ENCODE data around the gene SLC39A9. TPM values are rescaled to one million over a fixed set of nuclear protein-coding genes. Genes with fewer than 3 reads are reported as not detected.
A peak's percentile ranks its signal among the peaks of the same experiment; 100 is the strongest.

SLC39A9 gene
- total and polyA plus RNA-seq, 2 of the 13 experiments (the other 11 are each of a cell fraction or from before 2014, with no cell fraction given): 46.6 to 69.5 TPM

- no TSS peak for BruUV-seq (replicated peaks)
- Histone ChIP-seq H3K36me3 (replicated peaks in 1 of 2; ENCODE audit: control insufficient read depth in 1 of 2, insufficient read depth in 2 of 2, low read length in 2 of 2) (peaks cover 5 to 22% of the 10 kb centered on the region in 2 experiments), H3K79me2 (ENCODE audit: insufficient read depth, low read length) (peaks cover 6% of the 10 kb centered on the region), H4K20me1 (ENCODE audit: insufficient read depth, low read length) (no peaks in the 10 kb centered on the region), H2AFZ (ENCODE audit: low read length) (no peak overlapping the region), H3K4me2 (ENCODE audit: low read depth, low read length) (no peak overlapping the region), H3K4me3 (replicated peaks in 1 of 3; ENCODE audit: insufficient read depth in 1 of 3, low read depth in 2 of 3, low read length in 3 of 3) (no peak overlapping the region), H3K9ac (ENCODE audit: insufficient read depth, low read depth, low read length) (no peak overlapping the region), H3K9me3 (ENCODE audit: low read length) (no peaks in the 10 kb centered on the region), H3K27me3 (ENCODE audit: control insufficient read depth in 1 of 2, insufficient read depth in 2 of 2, low read length in 2 of 2) (no peaks in the 10 kb centered on the region), H3K27ac (ENCODE audit: extremely low read length, insufficient read depth, low read length) (no peak overlapping the region), H3K4me1 (ENCODE audit: insufficient read depth, low read length) (no peaks in the 10 kb centered on the region)
- CTCF ChIA-PET (ENCODE audit: low intra/inter-chr PET ratio, low total read pairs): no interaction called here
- POLR2A ChIA-PET: no interaction called here
- ATAC-seq (no peak), FAIRE-seq (no peak), DNase-seq (ENCODE audit: low spot score) (no peak)
- no peak for TF ChIP-seq ZNF567 (CRISPR knock-in tag; IDR thresholded peaks at IDR 0.05; ENCODE audit: borderline replicate concordance)
- peak in 1 of 2 experiments; percentile 53; a peak in 1 of 4 replicates for TF ChIP-seq ATF4 (CRISPR knock-in tag; IDR thresholded peaks at IDR 0.05)
- in situ Hi-C loops (cut with HindIII; ENCODE audit: extremely low pct_ligation_motif_present, low pct_unique_long_range_greater_than_20kb) (no loop called here), intact Hi-C loops (cut with micrococcal nuclease; ENCODE audit: unreplicated experiment) (no loop called here)
- 96% methylated on average over 5 of the region's 5 CpGs for WGBS (ENCODE audit: low lambda C conversion rate)
These were observed 43.5 kb downstream of the SLC39A9 start for GRCh38 chr14:69441948-69442347.

- POLR2A ChIA-PET: no interaction called here
- no TSS peak for BruUV-seq (replicated peaks)
- CTCF ChIA-PET (ENCODE audit: low intra/inter-chr PET ratio, low total read pairs): no interaction called here
- H2AFZ ChIP-seq (ENCODE audit: low read length): no peak overlapping the region
- H3K36me3 ChIP-seq (replicated peaks in 1 of 2; ENCODE audit: control insufficient read depth in 1 of 2, insufficient read depth in 2 of 2, low read length in 2 of 2): peaks cover 5 to 22% of the 10 kb centered on the region in 2 experiments
- 96% methylated on average over 5 of the region's 5 CpGs for WGBS (ENCODE audit: low lambda C conversion rate)
- H3K4me2 ChIP-seq (ENCODE audit: low read depth, low read length): no peak overlapping the region
- ATAC-seq: no peak
- no peak for FAIRE-seq
- no peak overlapping the region for H3K4me3 ChIP-seq (replicated peaks in 1 of 3; ENCODE audit: insufficient read depth in 1 of 3, low read depth in 2 of 3, low read length in 3 of 3)
- H3K4me1 ChIP-seq (ENCODE audit: insufficient read depth, low read length): no peaks in the 10 kb centered on the region
- H3K27ac ChIP-seq (ENCODE audit: extremely low read length, insufficient read depth, low read length): no peak overlapping the region
- in situ Hi-C loops (cut with HindIII; ENCODE audit: extremely low pct_ligation_motif_present, low pct_unique_long_range_greater_than_20kb) (no loop called here), intact Hi-C loops (cut with micrococcal nuclease; ENCODE audit: unreplicated experiment) (no loop called here)
- H3K9me3 ChIP-seq (ENCODE audit: low read length): no peaks in the 10 kb centered on the region
- H4K20me1 ChIP-seq (ENCODE audit: insufficient read depth, low read length): no peaks in the 10 kb centered on the region
- H3K9ac ChIP-seq (ENCODE audit: insufficient read depth, low read depth, low read length): no peak overlapping the region
- H3K79me2 ChIP-seq (ENCODE audit: insufficient read depth, low read length): peaks cover 4% of the 10 kb centered on the region
- TF ChIP-seq PPARG (CRISPR knock-in tag; conservative IDR thresholded peaks at IDR 0.05): no peak
- no peak for TF ChIP-seq RCOR2 (CRISPR knock-in tag; IDR thresholded peaks at IDR 0.05)
- no peak for TF ChIP-seq KDM3A (CRISPR knock-in tag; IDR thresholded peaks at IDR 0.05; ENCODE audit: low read depth)
- TF ChIP-seq ATF4 (CRISPR knock-in tag; IDR thresholded peaks at IDR 0.05): no peak
- no peak for TF ChIP-seq ZNF329 (CRISPR knock-in tag; IDR thresholded peaks at IDR 0.05; ENCODE audit: low read depth)
- no peak for TF ChIP-seq ZNF564 (CRISPR knock-in tag; IDR thresholded peaks at IDR 0.05)
- no peak for TF ChIP-seq TIGD3 (CRISPR knock-in tag; IDR thresholded peaks at IDR 0.05; ENCODE audit: borderline replicate concordance)
- no peak for TF ChIP-seq PLSCR1 (CRISPR knock-in tag; IDR thresholded peaks at IDR 0.05; ENCODE audit: borderline replicate concordance)
- no peak for TF ChIP-seq SP140L (CRISPR knock-in tag; IDR thresholded peaks at IDR 0.05; ENCODE audit: borderline replicate concordance)
- no peak for TF ChIP-seq FOXK1 (CRISPR knock-in tag; IDR thresholded peaks at IDR 0.05; ENCODE audit: borderline replicate concordance, low read depth)
- no peak for TF ChIP-seq ZNF570 (CRISPR knock-in tag; IDR thresholded peaks at IDR 0.05; ENCODE audit: borderline replicate concordance)
- no peak for TF ChIP-seq MLLT10 (CRISPR knock-in tag; IDR thresholded peaks at IDR 0.05)
- H3K27me3 ChIP-seq (ENCODE audit: control insufficient read depth in 1 of 2, insufficient read depth in 2 of 2, low read length in 2 of 2): no peaks in the 10 kb centered on the region
- DNase-seq (ENCODE audit: low spot score): no peak
These were observed 44.9 kb downstream of the SLC39A9 start for GRCh38 chr14:69443296-69443805.

All from HepG2 (cell line).